OCI-LY3 (cell line): ENCODE data around the gene AACS.

ENCODE experiments used
- CTCF ChIP-seq: fragments of 200-600, 300-600 bp; sonication (generic); IDR thresholded peaks from 2 replicates; pipeline ENCODE4 v1.5.1; 2014; ENCODE audit warnings: antibody characterized with exemption, low read length, low read depth
- EZH2phosphoT487 ChIP-seq: fragments of 200-600 bp; shearing (Covaris generic); IDR thresholded peaks from 2 replicates; pipeline ENCODE4 v1.6.1; 2018; ENCODE audit warnings: antibody characterized with exemption, mixed run types, low read depth

DNA sequence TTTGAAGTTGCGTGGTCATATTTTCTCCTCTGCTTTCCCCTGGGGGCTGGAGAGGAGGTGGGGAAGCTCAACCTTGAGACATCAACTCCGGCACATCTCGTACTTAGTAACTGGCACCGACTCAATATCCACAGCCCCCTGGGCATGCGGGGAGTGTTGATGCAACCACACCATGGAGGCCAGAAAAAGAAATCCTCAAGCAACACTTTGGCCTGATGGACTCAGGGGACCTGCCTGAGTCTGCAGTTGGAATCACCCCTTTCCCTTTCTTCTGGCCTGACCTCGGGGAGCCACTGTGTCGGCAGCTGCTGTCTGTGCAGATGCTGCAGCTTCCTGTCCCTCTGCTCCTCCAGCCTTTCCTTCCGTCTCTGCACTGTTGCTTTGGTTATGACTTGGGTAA is 11.4 kb upstream of the AACS start:
- no peak for TF ChIP-seq CTCF
- TF ChIP-seq EZH2phosphoT487 = no peak
